Right ventricle myocardium inferior (tissue), 1 donor: Measurements from ENCODE around the gene AFP. TPM values are rescaled to one million over a fixed set of nuclear protein-coding genes. Genes with fewer than 3 reads are reported as not detected.
A peak's percentile ranks its signal among the peaks of the same experiment; 100 is the strongest.

Experiments
- ATAC-seq: fragments of 200-7000 bp; cut with Tn5 transposase; one replicate; pipeline ENCODE4 v1.9.1; 2020; ENCODE audit warnings: mild to moderate bottlenecking, moderate library complexity
- DNase-seq: peaks from one replicate; pipeline ENCODE4 v3.0.0; 2021; ENCODE audit errors: missing footprints
- intact Hi-C: fragments of 100-400 bp; cut with DNase I; formaldehyde crosslinking; loops from one replicate; pipeline ENCODE4 v1.11.0; 2022
- total RNA-seq: library from RNA; stranded (reverse); fragmentation: NEBNext Ultra II Directional; extraction: Animal tissue kit (Norgen Biotek cat#: 25700); gene quantifications from one replicate; pipeline ENCODE4 v1.2.1, GENCODE V29; 2021
- donor health status: DM: no; HTN: yes; CAD: no; lungs with severe emphysema.

Gene AFP
- total RNA-seq, 1 donor from 2014 or later: not detected

DNA sequence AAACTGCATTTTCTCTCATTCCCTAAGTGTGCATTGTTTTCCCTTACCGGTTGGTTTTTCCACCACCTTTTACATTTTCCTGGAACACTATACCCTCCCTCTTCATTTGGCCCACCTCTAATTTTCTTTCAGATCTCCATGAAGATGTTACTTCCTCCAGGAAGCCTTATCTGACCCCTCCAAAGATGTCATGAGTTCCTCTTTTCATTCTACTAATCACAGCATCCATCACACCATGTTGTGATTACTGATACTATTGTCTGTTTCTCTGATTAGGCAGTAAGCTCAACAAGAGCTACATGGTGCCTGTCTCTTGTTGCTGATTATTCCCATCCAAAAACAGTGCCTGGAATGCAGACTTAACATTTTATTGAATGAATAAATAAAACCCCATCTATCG lies 2.9 kb upstream of the AFP start:
- intact Hi-C loops: no loop called here
- DNase-seq (no peak), ATAC-seq (no peak)

DNA sequence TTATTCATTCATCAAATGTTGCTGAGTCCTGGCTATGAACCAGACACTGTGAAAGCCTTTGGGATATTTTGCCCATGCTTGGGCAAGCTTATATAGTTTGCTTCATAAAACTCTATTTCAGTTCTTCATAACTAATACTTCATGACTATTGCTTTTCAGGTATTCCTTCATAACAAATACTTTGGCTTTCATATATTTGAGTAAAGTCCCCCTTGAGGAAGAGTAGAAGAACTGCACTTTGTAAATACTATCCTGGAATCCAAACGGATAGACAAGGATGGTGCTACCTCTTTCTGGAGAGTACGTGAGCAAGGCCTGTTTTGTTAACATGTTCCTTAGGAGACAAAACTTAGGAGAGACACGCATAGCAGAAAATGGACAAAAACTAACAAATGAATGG lies 1.7 kb upstream of the AFP start:
- intact Hi-C loops: no loop called here
- DNase-seq: no peak
- ATAC-seq: no peak

DNA sequence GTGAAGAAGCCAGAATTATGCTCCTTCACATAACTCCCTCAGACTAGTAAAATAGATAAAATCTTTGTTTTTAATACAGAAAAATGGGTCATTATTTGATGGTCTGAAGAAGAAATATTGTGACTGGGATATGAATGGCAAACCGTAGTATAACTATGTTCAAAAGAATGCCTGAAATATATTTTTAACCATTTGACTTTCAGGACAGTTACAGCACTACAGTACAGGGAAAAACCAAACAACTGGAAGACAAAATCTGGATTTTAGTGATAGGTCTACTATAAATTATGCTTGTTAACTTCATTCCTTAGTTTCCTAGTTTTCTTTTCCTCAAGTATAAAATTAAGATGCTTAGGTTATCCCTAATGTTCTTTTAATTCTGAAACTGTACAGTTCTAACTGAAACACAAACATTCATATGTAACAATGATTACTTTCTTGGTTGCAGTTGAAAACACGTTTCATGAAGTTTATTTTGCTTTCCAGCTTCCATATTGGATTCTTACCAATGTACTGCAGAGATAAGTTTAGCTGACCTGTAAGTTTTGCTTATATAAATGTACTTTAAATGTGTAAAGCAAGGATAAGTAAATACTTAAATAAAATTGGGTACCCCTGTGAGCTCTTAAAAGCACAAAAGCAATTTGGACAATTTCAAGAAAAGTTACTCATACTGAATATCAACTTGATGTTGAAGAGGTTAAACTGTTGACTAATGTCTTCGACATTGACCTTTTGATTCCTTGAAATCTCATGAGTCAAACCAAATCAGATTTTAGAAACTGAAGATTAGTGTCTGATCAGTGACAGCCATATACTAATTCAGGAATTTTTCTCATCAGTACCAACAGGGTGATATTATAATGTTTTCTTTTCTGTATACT lies 895 bp downstream of the AFP start:
- ATAC-seq: no peak
- intact Hi-C loops: no loop called here
- no peak for DNase-seq

DNA sequence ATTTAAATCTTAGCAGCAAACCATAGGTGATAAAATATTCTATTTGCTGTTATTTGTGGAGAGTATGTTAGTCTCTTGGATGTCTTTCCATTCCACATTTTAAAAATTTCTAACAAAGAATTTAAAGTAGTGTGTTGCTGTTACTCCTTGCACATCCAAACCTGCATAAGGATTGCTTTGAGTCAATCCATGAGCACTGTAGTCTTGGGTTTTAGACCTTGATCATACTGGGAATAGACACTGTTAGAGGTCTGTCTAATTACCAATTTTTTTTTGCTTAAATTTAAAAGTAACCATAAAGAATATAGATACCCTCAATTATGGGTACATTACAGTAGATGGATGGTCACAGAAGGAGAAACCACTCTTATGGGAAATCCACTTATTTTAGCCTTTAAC lies 1.5 kb downstream of the AFP start:
- DNase-seq: no peak
- intact Hi-C loops: no loop called here
- no peak for ATAC-seq

DNA sequence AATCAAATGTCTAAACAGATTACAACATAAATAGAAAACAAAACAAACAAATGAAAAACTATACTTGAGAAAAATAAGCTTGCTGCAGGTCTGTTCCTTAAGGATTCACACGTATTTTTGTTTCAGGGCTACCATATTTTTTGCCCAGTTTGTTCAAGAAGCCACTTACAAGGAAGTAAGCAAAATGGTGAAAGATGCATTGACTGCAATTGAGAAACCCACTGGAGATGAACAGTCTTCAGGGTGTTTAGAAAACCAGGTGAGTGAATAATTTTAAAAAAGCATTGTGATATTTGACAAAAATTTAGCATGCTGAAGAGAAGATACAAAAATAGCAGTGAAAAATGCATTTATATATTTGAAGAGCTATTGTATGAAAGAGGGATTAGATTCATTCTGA lies 2.0 kb downstream of the AFP start:
- intact Hi-C loops: no loop called here
- ATAC-seq: no peak
- no peak for DNase-seq

DNA sequence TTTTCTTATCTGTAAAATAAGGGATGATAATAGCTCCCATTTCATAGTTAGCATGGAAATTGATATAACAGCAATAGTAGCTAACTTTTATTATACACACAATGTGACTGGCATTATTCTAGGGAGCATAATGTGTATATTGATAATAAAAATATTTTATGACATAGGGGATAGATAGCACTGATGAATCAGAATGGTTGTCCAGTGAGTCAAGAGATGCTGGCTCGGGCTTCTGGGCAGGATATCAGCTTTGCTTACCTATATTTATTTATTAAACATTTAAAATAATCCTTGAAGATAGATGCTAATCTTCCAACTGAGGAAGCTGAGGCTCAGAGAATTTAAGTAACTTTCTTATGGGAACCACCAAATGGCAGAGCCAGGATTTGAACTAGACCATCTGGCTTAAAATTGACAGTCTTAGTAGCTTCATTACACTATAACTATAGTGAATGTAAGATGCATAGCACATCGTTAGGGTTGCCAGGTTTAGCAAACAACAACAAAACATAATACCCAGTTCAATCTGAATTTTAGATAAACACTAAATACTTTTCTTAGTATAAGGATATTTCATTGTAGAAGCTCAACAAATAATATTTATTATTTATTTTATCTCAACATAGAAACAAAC lies 2.7 kb downstream of the AFP start:
- intact Hi-C loops: no loop called here
- no peak for ATAC-seq
- no peak for DNase-seq

DNA sequence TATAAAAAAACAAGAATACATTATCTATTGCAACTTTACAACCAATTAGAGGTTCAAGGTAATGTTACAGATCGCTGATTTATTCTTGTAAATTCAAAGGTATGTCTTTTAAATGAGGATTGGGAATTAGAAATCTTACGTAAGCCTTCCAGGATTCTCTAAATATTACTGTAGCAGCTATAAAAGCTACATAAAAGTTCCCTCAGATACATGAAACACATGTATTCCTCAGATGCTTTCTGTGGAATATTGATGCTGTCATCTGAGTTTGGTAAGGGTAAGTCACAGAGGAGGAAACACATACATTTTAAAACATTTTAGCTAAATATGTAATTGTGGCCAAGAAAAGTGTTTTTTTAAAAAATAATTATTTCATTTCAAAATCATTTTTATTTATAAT lies 3.4 kb downstream of the AFP start:
- ATAC-seq (no peak), DNase-seq (no peak)
- intact Hi-C loops: no loop called here

DNA sequence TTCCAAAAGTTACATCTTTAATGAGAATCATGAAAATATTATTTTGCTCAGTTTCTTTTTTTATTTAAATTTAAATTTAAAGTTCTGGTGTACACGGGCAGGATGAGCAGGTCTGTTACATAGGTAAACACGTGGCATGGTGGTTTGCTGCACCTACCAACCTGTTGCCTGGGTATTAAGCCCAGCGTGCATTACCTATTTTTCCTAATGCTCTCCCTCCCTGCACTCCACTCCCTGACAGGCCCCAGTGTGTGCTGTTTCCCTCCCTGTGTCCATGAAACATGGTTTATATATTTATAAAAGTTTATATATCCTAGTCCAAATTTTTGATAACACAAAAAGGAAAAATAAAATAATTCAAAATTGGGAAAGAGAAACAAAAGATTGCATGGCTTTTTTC lies 4.0 kb downstream of the AFP start:
- DNase-seq (no peak), ATAC-seq (no peak)
- intact Hi-C loops: no loop called here

DNA sequence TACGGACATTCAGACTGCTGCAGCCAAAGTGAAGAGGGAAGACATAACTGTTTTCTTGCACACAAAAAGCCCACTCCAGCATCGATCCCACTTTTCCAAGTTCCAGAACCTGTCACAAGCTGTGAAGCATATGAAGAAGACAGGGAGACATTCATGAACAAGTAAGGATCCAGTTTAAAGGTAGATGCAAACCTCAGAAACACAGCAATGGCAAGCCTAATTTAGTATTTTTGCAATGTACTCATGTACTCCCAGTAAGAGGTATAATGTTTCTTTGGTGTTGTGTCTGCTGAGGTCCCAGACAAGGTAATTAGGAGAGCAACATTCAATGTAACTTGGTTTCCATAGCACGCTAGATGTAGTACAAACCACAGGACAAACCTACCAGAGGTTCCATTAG lies 4.6 kb downstream of the AFP start:
- ATAC-seq (no peak), DNase-seq (no peak)
- intact Hi-C loops: no loop called here

DNA sequence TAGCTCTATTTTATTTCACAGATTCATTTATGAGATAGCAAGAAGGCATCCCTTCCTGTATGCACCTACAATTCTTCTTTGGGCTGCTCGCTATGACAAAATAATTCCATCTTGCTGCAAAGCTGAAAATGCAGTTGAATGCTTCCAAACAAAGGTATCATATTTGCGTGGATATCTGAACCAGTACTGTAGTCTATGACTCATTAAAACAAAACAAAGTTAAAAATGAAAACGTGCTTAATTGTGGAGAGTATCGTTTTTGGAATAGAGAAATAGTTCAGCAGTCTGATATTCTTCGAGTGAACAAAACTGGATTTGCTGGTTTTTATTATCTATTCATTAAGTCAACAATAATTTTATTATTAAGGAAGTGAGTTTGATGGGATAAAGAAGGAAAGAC lies 6.3 kb downstream of the AFP start:
- ATAC-seq: no peak
- intact Hi-C loops: no loop called here
- no peak for DNase-seq

DNA sequence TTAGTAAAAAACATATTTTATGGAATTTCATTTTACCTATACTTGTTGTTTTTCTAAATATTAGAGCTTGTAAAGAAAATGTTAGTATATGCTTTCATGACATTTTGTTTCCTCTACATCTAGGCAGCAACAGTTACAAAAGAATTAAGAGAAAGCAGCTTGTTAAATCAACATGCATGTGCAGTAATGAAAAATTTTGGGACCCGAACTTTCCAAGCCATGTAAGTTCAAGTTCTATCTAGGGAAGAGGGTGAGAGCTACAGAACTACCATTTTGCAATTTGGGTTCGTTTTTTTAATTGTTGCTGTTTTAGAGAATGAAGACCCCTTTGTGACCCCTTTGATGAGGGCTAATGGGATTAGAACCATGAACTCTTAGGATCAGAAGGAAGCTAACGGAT lies 7.2 kb downstream of the AFP start:
- ATAC-seq: no peak
- intact Hi-C loops: no loop called here
- no peak for DNase-seq

DNA sequence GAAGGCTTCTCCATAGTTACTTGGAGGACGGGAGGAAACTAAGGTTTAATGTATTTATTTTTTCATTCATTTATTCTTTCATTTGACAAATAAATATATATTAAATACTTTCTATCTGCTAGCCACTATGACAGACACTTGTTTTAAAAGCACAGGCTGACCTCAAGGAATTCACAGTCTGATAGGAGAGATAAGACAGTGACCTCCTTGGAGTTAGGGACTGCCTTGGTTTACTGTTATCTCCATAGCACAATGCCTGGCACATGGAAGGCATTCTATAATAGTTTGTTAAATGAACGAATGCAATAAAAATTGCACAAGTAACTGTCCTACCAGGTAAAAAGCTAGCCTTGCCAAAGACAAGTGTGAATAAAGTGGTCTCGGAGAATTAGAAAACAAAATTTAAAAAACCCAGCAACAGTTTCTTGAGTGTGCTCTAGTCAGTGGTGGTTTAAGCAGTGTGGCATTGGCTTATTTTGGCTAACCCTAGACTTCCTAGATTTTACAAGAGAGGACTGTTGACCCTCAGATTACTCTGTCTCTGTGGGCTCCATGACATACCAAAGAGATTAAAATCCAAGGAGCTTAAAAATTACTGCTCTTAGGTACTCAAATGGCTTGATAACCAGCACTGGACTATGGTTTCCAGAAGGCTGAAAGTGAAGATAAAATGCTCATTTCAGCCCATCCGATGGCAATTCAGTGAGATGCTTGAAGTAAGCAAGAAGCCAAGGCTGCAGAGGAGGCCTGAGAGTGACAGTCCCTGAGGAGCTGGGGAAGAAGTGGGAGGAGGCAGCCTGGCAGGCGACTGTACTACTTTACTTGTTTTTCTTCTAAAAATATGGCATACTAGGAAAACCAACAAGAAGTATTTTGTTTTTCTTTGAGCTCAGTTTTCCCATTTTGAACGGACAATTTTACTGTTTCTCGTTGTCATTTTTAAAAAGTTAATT lies 9.6 kb downstream of the AFP start:
- no peak for DNase-seq
- no peak for ATAC-seq
- intact Hi-C loops: no loop called here

DNA sequence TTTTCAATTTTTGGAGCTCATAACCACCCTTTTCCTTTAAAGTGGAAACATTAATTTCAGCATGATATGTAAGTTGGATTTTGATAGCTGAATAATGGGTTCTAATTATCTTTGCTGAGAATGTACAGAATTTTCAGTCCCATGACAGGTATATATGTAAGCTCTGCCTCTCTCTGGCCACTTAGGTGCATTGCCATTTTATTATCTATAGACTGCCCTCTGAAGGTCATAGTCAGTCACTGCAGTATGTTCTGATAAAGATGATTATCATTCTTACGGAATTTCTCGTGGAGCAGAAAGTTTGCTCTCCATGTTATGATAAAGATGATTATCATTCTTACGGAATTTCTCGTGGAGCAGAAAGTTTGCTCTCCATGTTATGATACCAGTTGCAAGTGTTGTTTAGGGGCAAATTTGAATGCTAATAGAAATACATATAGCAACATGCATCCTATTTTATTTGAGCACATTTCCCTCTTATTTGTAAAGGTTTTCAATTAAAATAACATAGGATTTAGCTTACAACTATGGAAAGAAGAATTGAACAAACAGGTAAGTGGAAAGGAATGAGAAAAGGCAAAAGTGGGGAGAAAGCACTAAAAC lies 10.4 kb downstream of the AFP start:
- no peak for ATAC-seq
- intact Hi-C loops: no loop called here
- no peak for DNase-seq

DNA sequence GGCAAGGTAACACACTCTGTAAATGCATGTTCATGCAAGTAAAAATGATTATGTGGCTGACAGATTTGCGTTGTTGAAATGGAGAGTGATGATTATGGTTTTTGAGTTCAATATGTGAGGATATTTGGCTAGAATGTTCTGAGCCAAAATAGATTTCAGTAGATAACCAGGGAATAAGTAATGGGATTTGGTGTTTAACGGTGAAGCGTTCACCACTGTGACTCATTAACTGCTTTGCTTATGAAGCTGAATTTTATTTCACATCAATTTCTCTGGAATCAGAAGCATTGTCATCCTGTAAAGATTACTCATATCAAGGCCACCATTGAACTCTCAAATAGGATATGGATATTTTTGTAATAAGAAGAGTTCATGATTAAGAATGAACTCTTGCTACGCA lies 11.7 kb downstream of the AFP start:
- no peak for DNase-seq
- intact Hi-C loops: no loop called here
- ATAC-seq: no peak

DNA sequence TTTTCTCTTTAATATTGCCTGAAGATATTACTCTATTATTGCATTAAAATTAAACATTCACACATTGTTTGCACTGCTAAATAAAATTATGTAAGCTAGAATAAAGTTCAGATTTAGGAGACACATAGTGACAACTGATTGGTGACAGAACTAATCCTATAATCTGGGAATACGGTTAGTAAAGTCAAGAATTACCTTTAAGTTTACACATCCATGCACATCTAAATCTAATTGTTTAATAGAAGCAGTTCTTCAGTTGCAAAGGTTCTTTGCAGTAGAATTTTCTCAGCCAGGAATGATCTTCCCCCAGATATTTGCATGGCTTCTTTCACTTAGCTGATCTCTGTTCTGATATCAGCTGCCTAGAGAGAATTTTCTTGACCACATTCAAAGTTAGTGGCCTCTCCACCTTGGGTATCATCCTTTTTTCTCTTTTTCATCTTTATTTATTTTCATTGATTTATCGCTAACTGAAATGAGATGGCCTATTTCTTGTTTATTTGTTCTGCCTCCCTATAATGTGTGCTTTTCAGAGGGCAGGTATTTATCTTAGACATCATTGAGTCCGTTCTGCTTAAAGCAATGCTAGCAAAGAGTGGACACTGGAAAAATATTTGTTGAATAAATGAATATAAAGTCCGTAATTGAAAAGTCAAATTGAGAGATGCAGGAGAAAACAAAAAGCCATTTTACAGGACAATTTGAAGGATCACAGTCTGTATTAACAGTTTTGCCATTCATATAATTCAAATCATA lies 12.6 kb downstream of the AFP start:
- DNase-seq (no peak), ATAC-seq (no peak)
- intact Hi-C loops: no loop called here

DNA sequence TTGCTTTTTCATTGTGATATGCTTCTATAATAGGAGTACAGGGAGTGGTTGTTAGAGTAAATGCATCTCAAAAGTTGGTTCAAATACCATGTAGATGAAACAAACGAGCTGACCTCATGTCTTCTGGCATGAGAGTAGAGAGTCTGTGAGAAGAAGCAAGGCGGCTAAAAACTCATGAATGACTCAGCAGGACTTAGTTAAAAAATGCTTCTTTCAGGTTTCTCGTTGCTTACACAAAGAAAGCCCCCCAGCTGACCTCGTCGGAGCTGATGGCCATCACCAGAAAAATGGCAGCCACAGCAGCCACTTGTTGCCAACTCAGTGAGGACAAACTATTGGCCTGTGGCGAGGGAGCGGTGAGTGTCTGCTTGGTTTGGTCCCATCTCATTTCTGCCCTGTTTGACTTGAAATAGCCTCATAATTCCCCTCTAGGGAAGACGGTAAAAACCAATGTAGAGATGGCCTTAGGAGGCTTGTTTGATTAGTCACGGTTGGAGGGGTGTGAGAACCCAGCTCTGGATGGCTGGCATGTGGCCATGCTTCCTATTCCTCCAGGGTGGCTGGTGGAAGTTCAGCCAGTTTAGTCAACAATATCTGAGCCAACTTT lies 14.5 kb downstream of the AFP start:
- intact Hi-C loops: no loop called here
- ATAC-seq (peak; percentile 63), DNase-seq (peak; percentile 67)

DNA sequence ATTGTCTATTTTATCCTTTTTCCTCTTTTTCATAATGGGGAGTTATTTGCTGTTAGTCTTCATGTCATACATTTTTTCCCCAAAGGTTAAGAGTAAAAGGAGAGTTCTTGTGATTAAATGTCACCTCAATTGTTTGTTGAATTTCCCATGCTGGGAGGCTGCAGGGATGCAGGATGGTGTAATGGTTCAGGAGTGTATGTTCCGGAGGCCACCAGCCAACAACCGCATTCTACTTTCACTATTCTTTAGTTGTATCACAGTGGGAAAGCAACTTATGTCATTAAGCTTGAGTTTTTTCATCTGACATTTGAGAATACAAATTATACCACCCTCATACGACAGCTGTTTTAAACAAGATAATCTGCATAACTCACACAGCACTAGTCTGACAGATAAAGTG lies 15.4 kb downstream of the AFP start:
- ATAC-seq (no peak), DNase-seq (no peak)
- intact Hi-C loops: no loop called here
